Smooth muscle cell (in vitro differentiated cells): Measurements from ENCODE around the gene VTI1B. TPM values are rescaled to one million over a fixed set of nuclear protein-coding genes. Genes with fewer than 3 reads are reported as not detected.

ENCODE experiments used
- DNase-seq: peaks from one replicate; lab custom pipeline; 2025; ENCODE audit not compliant: unreplicated experiment; lab: John Stamatoyannopoulos, UW
- H2AFZ ChIP-seq: fragments of 200-600 bp; sonication (generic); 2 replicates; pipeline ENCODE4 v1.6.0; 2016; ENCODE audit warnings: antibody characterized with exemption, low read depth, mild to moderate bottlenecking
- H3F3A ChIP-seq: fragments of 200-600 bp; sonication (generic); 2 replicates; pipeline ENCODE4 v1.6.0; 2017; ENCODE audit warnings: antibody characterized with exemption, low read depth
- H3K27ac ChIP-seq: fragments of 200-600 bp; sonication (generic); 2 replicates; pipeline ENCODE4 v1.5.1; 2016; ENCODE audit warnings: low read depth, mild to moderate bottlenecking
- H3K27me3 ChIP-seq: fragments of 200-600 bp; sonication (generic); 2 replicates; pipeline ENCODE4 v1.6.1; 2016; ENCODE audit warnings: low read depth, mild to moderate bottlenecking
- H3K36me3 ChIP-seq: fragments of 200-600 bp; sonication (generic); 2 replicates; pipeline ENCODE4 v1.5.1; 2016; ENCODE audit warnings: low read depth
- H3K4me1 ChIP-seq: fragments of 200-600 bp; sonication (generic); 2 replicates; pipeline ENCODE4 v1.5.1; 2016; ENCODE audit warnings: low read depth
- H3K4me2 ChIP-seq: fragments of 200-600 bp; sonication (generic); 2 replicates; pipeline ENCODE4 v1.6.0; 2016; ENCODE audit warnings: mild to moderate bottlenecking
- H3K4me3 ChIP-seq: fragments of 200-600 bp; sonication (generic); 2 replicates; pipeline ENCODE4 v1.5.1; 2016; ENCODE audit warnings: mild to moderate bottlenecking
- H3K79me2 ChIP-seq: fragments of 200-600 bp; sonication (generic); 2 replicates; pipeline ENCODE4 v1.6.0; 2016; ENCODE audit warnings: low read depth, mild to moderate bottlenecking
- H3K9ac ChIP-seq: fragments of 200-600 bp; sonication (generic); 2 replicates; pipeline ENCODE4 v1.6.0; 2016; ENCODE audit warnings: low read depth
- H3K9me3 ChIP-seq: fragments of 200-600 bp; sonication (generic); replicated peaks from 2 replicates; pipeline ENCODE4 v1.5.1; 2016; ENCODE audit warnings: low read depth
- H4K20me1 ChIP-seq: fragments of 200-600 bp; sonication (generic); 2 replicates; pipeline ENCODE4 v1.6.0; 2016; ENCODE audit warnings: low read depth
- CTCF ChIP-seq: fragments of 200-600 bp; sonication (generic); IDR thresholded peaks from 2 replicates; pipeline ENCODE4 v1.5.1; 2017; ENCODE audit warnings: borderline replicate concordance, mild to moderate bottlenecking, antibody characterized with exemption; ENCODE audit not compliant: insufficient read depth, poor library complexity, severe bottlenecking
- WGBS: methylation state at CpG from one replicate; pipeline ENCODE4 v1.1.7; 2016; ENCODE audit warnings: low lambda C conversion rate; 5-methylcytosine and 5-hydroxymethylcytosine counted together
- polyA plus RNA-seq: library from polyadenylated mRNA; unstranded; fragments of >200 nt; fragmentation: Nextera tagmentation; extraction: Ambion mirVana; gene quantifications from 2 replicates; pipeline ENCODE4 v1.2.1, GENCODE V29; 2016
- total RNA-seq: library from RNA; depleted of rRNA; stranded (reverse); fragments of >200 nt; gene quantifications from 2 replicates; pipeline ENCODE4 v1.2.3, GENCODE V29; 2014

VTI1B gene
- total and polyA plus RNA-seq, 2 experiments from 2014 or later, result 33.0 to 106 TPM

- no peak for TF ChIP-seq CTCF
- peak overlapping the region; percentile 93 for H3K27ac ChIP-seq
- no peaks in the 10 kb centered on the region for H3K79me2 ChIP-seq
- peaks cover 9% of the 10 kb centered on the region for H3K4me1 ChIP-seq
- WGBS, result 4% methylated on average over 2 of the region's 2 CpGs
- peak overlapping the region; percentile 8 for H3K4me3 ChIP-seq
- peak overlapping the region; percentile 29 for H2AFZ ChIP-seq
- H3K27me3 ChIP-seq, result no peaks in the 10 kb centered on the region
- no peaks in the 10 kb centered on the region for H4K20me1 ChIP-seq
- peaks cover 6% of the 10 kb centered on the region for H3F3A ChIP-seq
- peak overlapping the region; percentile 76 for H3K9ac ChIP-seq
- H3K9me3 ChIP-seq, result no peaks in the 10 kb centered on the region
- peak overlapping the region; percentile 75 for H3K4me2 ChIP-seq
- DNase-seq, result no peak
- H3K36me3 ChIP-seq, result no peaks in the 10 kb centered on the region
Observed at GRCh38 chr14:67623114-67623513, 51.3 kb downstream of the VTI1B start.

- peak overlapping the region; percentile 93 for H3K27ac ChIP-seq
- H3K4me2 ChIP-seq, result peak overlapping the region; percentile 75
- peak overlapping the region; percentile 29 for H2AFZ ChIP-seq
- WGBS, result 7% methylated on average over 4 of the region's 4 CpGs
- no peaks in the 10 kb centered on the region for H3K27me3 ChIP-seq
- peaks cover 6% of the 10 kb centered on the region for H3F3A ChIP-seq
- H4K20me1 ChIP-seq, result no peaks in the 10 kb centered on the region
- H3K9ac ChIP-seq, result peak overlapping the region; percentile 76
- DNase-seq, result no peak
- peak overlapping the region; percentile 8 for H3K4me3 ChIP-seq
- peaks cover 9% of the 10 kb centered on the region for H3K4me1 ChIP-seq
- H3K36me3 ChIP-seq, result no peaks in the 10 kb centered on the region
- H3K9me3 ChIP-seq, result no peaks in the 10 kb centered on the region
- TF ChIP-seq CTCF, result no peak
- no peaks in the 10 kb centered on the region for H3K79me2 ChIP-seq
Observed at GRCh38 chr14:67622675-67623074, 51.8 kb downstream of the VTI1B start.

DNA sequence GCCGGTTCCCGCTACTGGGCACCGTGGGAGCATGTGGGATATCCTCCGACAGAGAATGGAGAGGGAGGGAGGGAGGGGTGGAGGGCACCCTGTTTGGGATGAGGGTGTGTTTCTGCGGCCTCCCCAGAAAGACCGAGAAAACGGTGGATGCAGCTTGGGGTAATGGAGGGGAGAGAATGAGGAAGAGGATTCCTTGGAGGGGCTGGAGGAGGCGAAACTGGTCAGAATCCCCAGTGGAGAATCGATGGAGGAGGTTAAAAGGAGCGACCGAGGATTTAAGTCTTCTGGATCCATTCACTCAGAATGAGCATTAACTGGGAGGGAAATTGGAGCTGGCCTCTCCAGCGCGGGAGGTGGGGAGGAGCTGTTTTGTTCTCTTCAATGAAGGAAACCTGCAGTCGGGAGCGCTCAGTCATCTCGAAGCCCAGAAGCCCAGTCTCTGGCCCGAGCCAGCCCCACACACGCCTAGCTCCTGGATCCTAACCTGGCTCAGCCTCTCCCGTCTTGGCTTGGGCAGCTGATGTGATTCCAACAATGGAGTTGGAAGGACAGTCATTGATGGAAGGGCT, 54.1 kb downstream of the VTI1B start:
- WGBS, result 1% methylated on average over 19 of the region's 19 CpGs
- no peak for DNase-seq

More for the DNA sequence above, 54.1 kb downstream of the VTI1B start:
- no peaks in the 10 kb centered on the region for H4K20me1 ChIP-seq
- H3K4me3 ChIP-seq, result peak overlapping the region; percentile 74
- no peak for TF ChIP-seq CTCF
- no peaks in the 10 kb centered on the region for H3K9me3 ChIP-seq
- H3K27ac ChIP-seq, result peak overlapping the region; percentile 39
- no peaks in the 10 kb centered on the region for H3K27me3 ChIP-seq
- H3K9ac ChIP-seq, result peak overlapping the region; percentile 75
- H3K36me3 ChIP-seq, result no peaks in the 10 kb centered on the region
- no peaks in the 10 kb centered on the region for H3K79me2 ChIP-seq
- peaks cover 9% of the 10 kb centered on the region for H3K4me1 ChIP-seq
- peak overlapping the region; percentile 67 for H2AFZ ChIP-seq
- H3F3A ChIP-seq, result peaks cover 6% of the 10 kb centered on the region
- peak overlapping the region; percentile 92 for H3K4me2 ChIP-seq
